ENCODE data around the gene NUDT9.
A peak's percentile ranks its signal among the peaks of the same experiment; 100 is the strongest.
"Not testable (repeated sequence)": the region's sequence is repeated elsewhere in the genome, so short reads cannot be mapped to it uniquely, and the experiment has no call there.

NUDT9 gene

GRCh38 chr4:87422104-87423052 lies at the start of gene NUDT9:
Gene NUDT9, plus strand, starts transcription at chr4:87422573. Its CDS starts 333 bp downstream, at chr4:87422906.
- DNase-seq (ENCODE audit: extremely low read depth in 1 of 2, low read depth in 1 of 2): peak; percentile 67 to 81

GRCh38 chr4:87375719-87376291 lies 46.6 kb upstream of the NUDT9 start:
- DNase-seq (ENCODE audit: extremely low read depth in 1 of 2, low read depth in 1 of 2): no peak

GRCh38 chr4:87377816-87378215 lies 44.6 kb upstream of the NUDT9 start:
- DNase-seq (ENCODE audit: extremely low read depth in 1 of 2, low read depth in 1 of 2): no peak

GRCh38 chr4:87382116-87382515 lies 40.3 kb upstream of the NUDT9 start:
- DNase-seq (ENCODE audit: extremely low read depth in 1 of 2, low read depth in 1 of 2): no peak

- DNase-seq (ENCODE audit: extremely low read depth in 1 of 2, low read depth in 1 of 2): no peak
Measured at GRCh38 chr4:87382931-87383330, 39.4 kb upstream of the NUDT9 start.

- DNase-seq (ENCODE audit: extremely low read depth in 1 of 2, low read depth in 1 of 2): not testable (repeated sequence)
Measured at GRCh38 chr4:87384466-87385132, 37.8 kb upstream of the NUDT9 start.

DNA sequence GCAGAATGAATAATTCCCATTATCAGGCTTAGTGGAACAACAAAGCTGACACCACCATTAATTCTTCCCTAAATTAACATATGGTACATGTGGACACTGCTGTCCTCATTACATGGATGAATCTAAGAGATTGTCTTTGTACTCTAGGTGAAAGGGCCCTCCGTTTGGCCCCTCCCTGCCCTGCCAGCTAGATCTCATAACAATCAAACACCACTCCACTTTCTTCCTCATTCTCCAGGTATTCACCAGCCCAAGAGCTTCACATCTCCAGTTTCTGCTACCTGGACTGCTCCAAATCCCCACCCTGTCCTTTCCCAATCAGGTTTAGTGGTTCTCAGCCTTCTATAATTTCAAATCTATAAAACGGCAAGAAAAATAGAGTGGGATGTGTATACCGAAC lies 35.1 kb upstream of the NUDT9 start:
- DNase-seq (ENCODE audit: extremely low read depth in 1 of 2, low read depth in 1 of 2): no peak

DNA sequence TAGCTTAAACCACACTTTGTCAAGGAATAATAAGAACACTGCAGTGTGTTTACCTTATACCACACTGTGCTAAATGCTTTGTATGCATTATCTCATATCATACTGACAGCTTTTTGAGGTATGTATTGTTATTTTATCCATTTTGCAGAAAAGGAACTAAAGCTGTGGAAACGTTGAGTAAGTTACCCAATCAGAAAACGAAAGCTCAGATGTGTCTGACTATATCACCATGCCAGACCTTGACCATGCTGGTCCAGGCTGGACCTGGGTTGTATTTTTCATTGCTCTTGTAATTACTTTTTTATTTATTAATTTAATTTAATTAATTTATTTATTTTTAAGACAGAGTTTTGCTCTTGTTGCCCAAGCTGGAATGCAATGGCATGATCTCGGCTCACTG lies 33.5 kb upstream of the NUDT9 start:
- no peak for DNase-seq (ENCODE audit: extremely low read depth in 1 of 2, low read depth in 1 of 2)

- DNase-seq (ENCODE audit: extremely low read depth in 1 of 2, low read depth in 1 of 2): not testable (repeated sequence)
Measured at GRCh38 chr4:87390055-87390454, 32.3 kb upstream of the NUDT9 start.

DNA sequence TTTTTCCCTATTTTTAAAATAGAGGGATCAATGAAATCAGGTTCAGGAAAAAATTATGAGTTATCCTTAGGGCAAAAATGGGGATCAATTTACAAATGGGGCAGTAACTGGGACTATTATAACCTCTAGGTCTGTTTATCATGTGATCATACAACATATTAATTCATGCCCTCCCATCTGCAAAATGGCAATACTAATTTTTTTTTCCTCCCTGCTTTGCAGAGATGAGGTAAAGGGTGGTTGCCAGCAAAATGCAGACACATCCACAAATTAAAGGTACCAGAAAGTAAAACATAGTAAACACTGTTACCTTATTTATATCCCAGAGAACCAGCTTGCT lies 31.9 kb upstream of the NUDT9 start:
- no peak for DNase-seq (ENCODE audit: extremely low read depth in 1 of 2, low read depth in 1 of 2)

DNA sequence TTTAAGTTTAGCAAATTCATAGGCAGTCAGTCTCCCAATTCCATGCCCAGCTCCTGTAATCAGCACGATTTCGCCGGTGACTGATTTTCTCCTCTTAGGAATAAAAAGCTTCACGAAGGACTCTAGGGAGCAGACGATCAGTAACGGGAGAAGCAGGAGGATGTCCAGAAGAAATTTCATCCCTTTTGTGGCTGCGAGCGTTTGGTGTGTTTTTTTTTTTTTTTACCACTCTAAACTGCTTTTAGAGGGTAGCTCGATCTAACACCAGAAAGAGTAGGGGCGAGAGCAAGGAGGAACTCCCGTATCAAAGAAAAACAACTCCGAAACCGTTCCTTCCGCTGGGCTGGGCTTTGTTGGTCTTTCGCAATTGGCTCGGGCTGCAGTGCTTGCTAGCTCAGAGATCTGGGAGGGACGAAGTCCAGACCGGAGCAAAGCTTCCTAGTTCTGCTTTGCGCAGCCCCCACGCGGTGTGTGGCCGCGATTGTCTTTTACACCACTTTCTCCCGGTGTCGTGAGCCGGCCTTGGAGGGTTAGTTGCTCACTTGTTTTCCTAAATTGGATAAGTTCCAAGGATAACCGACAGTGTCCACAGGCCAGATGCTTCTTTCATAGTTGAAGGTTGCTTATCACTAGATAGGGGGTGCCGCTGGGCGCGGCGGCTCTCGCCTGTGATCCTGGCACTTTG lies 31.3 kb upstream of the NUDT9 start, which contains the start of gene HSD17B11:
Gene HSD17B11 (minus strand): TSS at position 298 of the 685 bp plus-strand sequence. CDS start 118 bp downstream, at position 180.
- peak; percentile 58 to 74 for DNase-seq (ENCODE audit: extremely low read depth in 1 of 2, low read depth in 1 of 2)

- no peak for DNase-seq (ENCODE audit: extremely low read depth in 1 of 2, low read depth in 1 of 2)
Measured at GRCh38 chr4:87391576-87392054, 30.8 kb upstream of the NUDT9 start.

- no peak for DNase-seq (ENCODE audit: extremely low read depth in 1 of 2, low read depth in 1 of 2)
Measured at GRCh38 chr4:87392183-87392582, 30.2 kb upstream of the NUDT9 start.

DNA sequence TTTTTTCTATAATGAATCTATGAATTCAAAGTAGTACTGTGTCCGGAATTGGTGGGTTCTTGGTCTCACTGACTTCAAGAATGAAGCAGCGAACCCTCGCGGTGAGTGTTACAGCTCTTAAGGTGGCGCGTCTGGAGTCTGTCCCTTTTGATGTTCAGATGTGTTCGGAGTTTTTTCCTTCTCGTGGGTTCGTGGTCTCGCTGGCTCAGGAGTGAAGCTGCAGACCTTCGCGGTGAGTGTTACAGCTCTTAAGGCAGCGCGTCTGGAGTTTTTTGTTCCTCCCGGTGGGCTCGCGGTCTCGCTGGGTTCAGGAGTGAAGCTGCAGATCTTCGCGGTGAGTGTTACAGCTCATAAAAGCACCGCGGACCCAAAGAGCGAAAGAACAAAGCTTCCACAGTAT lies 27.3 kb upstream of the NUDT9 start:
- not testable (repeated sequence) for DNase-seq (ENCODE audit: extremely low read depth in 1 of 2, low read depth in 1 of 2)

DNA sequence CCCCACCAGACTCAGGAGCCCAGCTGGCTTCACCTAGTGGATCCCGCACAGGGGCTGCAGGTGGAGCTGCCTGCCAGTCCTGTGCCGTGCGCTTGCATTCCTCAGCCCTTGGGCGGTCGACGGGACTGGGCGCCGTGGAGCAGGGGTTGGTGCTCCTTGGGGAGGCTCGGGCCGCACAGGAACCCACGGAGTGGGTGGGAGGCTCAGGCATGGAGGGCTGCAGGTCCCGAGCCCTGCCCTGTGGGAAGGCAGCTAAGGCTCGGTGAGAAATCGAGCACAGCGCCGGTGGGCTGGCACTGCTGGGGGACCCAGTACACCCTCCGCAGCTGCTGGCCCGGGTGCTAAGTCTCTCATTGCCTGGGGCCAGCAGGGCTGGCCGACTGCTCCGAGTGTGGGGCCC lies 26.5 kb upstream of the NUDT9 start:
- DNase-seq (ENCODE audit: extremely low read depth in 1 of 2, low read depth in 1 of 2): not testable (repeated sequence)

DNA sequence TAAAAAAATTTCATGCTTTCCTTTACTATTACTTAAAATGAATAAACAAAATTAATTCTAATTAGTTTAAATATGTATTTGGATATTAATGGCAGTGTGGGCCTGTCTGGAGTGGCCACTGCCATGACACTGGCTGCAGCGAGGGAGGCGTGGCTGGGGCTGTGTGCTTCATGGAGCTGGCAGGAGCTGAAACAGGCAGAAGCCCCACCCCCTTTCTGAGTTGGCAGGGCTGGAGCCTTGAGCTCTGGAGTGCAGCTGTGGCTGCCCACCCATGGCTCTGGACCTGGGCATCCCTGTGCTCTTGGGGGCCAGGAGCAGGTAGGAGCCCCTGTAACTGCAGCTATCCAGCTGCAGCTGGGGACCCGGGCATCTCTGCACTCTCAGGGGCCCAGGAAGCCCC lies 23.2 kb upstream of the NUDT9 start:
- DNase-seq (ENCODE audit: extremely low read depth in 1 of 2, low read depth in 1 of 2): no peak

DNA sequence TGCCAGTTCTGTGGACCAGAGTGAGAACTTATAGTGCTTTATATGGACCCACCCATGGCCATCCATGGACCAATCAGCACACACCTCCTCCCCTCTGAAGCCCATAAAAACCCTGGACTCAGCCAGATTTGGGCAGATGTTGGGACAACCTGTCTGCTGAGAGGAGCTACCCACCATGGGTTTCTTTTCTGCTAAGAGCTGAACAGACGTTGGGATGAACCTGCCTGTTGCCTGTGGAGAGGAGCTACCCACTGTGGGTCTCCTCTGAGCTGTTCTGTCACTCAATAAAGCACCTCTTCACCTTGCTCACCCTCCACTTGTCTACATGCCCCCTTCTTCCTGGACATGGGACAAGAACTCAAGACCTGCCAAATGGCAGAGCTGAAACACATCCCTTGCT lies 22.4 kb upstream of the NUDT9 start:
- no peak for DNase-seq (ENCODE audit: extremely low read depth in 1 of 2, low read depth in 1 of 2)

- DNase-seq (ENCODE audit: extremely low read depth in 1 of 2, low read depth in 1 of 2): not testable (repeated sequence)
Measured at GRCh38 chr4:87403732-87404131, 18.6 kb upstream of the NUDT9 start.

DNA sequence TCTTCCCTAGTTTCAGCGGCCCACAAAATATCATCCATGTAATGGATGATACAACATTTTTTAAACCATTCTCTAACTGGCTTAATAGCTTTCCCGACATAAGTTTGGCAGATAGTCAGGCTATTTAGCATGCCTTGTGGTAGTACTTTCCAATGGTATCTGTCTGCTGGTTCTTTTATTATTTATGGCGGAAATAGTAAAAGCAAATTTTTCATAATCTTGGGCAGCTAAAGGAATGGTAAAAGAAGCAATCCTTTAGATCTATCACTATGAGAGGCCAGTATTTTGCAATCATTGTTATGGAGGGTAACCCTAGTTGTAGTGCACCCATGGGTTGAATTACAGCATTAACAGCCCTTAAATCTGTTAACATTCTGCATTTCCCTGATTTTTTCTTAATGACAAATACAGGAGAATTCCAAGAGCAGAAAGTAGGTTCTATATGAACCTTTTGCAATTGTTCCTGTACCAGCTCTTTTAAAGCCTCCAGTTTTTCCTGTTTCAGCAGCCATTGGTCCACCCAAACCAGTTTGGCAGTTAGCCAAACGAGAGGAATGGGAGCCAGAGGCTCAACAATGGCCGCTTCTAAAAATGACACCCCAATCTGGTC lies 17.1 kb upstream of the NUDT9 start:
- DNase-seq (ENCODE audit: extremely low read depth in 1 of 2, low read depth in 1 of 2): no peak

GRCh38 chr4:87406462-87406861 lies 15.9 kb upstream of the NUDT9 start:
- DNase-seq (ENCODE audit: extremely low read depth in 1 of 2, low read depth in 1 of 2): no peak
